OCI-M1 (cell line): ENCODE measurements around the gene AP2M1.

Experiments
- DNase-seq: peaks from one replicate; lab custom pipeline; 2025; lab: John Stamatoyannopoulos, UW

Gene AP2M1

GRCh38 chr3:184228376-184229137 lies 53.9 kb downstream of the AP2M1 start:
- DNase-seq, result no peak

- peak; percentile 49 for DNase-seq
Observed at GRCh38 chr3:184229394-184230080, 54.9 kb downstream of the AP2M1 start, which contains the start of gene VWA5B2. VWA5B2 (plus strand) TSS chr3:184229585; CDS start chr3:184230529, 944 bp downstream.

- DNase-seq, result no peak
Observed at GRCh38 chr3:184230081-184230602, 55.5 kb downstream of the AP2M1 start.

GRCh38 chr3:184230603-184231528 lies 56.2 kb downstream of the AP2M1 start:
- no peak for DNase-seq

GRCh38 chr3:184231671-184232070 lies 57.0 kb downstream of the AP2M1 start:
- no peak for DNase-seq

- no peak for DNase-seq
Observed at GRCh38 chr3:184233127-184233843, 58.6 kb downstream of the AP2M1 start.
